ENCODE results near the gene SLC44A1.

Gene SLC44A1

DNA sequence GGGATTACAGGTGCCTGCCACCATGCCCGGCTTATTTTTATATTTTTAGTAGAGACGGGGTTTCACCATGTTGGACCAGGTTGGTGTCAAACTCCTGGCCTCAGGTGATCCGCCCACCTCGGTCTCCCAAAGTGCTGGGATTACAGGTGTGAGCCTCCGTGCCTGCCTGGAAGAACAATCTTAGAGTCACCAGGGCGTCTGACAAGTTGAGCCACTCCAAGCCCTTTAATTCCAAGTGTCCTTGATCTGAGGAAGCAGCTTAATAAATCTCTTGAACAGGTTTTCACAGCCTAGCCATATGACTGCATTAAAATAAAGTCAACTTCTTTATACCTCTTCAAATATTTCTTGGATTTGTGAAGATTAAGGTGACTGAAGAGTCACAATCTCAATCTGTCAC, 31.5 kb downstream of the SLC44A1 start:
- DNase-seq = no peak

DNA sequence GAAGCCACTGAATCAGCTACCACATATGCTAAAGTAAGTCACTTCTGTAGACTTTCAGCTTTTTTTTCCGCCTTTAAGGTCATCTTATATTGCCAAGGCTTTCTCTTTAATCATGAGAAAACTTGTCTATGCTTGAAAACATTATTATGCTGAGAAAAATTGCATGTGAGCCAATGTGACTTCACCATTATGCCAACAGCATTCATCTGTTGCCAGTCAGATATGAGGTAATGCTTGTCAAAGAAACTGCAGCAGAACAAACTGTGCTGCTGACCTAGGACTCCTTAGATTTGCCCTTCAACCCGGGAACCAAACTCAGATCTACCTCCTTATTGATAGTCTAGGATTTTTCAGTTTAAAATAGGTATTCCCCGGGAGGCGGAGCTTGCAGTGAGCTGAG, 34.3 kb downstream of the SLC44A1 start:
- no peak for DNase-seq

DNA sequence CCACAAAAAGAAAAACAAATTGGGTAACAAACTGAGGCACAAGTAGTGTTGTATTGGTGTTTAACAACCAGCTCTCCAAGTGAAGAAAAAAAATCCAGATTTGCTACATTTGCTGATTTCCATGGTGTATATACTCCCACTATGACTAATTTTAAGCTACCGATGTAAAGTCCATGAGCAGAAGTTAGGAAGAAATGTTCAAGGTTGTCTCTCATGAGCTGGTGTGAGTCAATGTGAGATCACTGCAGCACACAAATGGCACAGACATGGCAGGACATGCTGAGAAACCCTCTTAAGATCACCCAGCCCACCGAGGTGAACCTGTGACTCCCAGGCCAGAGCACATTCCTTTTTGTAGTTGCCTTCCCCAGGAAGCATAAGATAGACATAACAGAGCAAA, 36.2 kb downstream of the SLC44A1 start:
- DNase-seq = no peak

DNA sequence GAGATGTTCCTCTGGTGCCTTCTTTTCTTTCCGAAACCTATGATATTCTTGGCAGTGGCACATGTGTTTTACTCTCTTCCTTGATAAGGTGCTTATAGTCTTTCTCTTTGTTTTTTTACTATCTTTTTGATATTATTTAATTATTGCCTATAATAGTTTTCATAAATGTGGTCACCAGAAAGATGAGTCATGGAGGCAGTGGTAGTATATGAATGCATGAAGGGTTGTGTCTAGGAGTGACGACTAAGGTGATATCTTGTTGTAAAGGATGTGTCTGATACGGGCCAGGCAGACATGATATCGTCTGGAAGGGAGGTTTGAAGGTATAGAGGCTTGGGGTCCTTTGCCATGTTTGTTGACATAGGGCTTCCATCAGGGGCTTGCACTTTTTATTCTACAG, 36.8 kb downstream of the SLC44A1 start:
- DNase-seq = no peak

DNA sequence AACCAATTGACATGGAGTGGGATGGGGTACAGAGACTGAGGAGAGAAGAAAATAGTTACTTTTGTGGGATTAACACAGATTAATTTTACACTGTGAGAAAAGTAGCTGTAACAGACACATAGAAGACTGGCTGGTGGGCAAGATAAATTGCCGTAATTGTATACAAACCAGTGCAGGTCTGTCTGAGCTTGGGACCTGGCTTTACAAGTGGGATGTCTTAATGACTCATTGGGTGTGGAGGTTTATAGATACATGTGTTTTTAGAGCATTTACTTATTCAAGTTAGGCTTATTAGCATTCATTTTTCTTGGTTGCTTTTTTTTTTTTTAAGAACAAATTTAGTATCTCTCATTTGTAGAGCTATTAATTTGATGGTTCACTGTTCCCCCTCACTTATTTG, 37.5 kb downstream of the SLC44A1 start:
- DNase-seq = no peak

DNA sequence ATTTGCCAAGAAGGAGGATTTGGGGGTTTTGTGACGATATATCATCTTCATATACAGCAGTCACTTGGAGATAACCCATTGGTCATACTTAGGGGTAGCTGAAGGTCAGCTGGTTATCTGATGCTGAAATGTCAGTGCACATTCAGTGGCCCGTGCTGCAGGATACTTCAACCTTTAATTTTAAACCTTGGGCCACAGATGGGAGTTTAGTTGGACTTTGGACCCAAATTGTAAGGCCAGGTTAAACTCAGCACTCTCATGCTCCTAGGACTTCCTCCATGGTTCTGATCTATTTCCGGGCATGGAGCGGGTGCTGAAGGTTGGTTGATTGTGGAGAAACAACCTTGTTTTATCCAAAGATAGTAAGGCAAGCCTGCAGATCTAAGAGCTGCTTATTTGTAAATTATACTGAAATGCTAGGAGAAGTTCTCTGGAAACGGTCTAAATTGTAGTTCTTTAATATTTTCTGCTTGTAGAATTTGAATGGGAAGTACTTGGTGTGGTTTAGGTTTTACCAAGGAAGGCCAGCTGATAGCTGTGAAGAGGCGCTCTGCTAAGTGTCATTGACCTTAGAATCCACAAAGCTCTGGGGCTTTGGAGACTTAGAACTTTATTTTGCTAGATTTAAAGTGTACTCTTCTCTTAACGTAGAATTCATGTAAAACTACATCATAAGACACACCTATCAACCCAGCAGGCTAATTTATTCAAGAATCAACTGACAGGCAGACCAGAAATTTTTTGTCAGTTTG, 38.6 kb downstream of the SLC44A1 start:
- no peak for DNase-seq

DNA sequence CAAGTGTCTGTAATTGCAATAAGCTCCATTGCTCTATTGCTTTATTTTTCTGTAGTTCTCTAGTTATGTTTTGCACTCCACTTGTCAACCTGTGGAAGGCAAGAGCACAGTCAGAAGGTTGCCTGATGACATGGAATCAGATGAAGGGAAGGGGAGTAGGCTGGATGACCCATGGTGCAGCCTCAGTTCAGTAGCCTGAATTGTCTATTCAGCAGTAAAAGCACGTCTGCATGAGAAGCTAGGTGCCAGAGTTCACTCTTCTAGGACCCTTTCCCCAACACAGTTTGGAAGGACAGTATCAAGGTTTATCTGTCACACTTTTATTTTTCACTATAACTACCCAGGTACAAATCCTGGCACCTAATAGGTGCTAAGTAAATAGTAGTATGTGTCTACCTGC, 39.3 kb downstream of the SLC44A1 start:
- no peak for DNase-seq

DNA sequence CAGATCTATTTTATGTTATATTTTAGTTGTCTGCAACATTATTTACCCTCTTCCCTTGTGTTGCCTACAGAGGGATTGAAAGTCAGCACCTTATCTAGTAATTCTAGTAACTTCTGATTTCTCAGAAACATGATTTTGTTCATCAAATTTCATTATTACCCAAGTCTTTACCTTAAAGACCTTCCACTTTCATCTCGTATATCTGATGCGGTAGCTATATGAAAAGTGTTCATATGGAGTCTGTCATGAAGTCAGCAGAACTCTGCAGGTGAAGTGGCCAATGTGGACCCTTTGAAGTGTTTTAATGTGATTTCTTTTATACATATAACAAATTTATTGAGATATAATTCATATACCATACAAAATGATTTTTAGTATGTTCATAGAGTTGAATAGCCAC, 40.0 kb downstream of the SLC44A1 start:
- no peak for DNase-seq

DNA sequence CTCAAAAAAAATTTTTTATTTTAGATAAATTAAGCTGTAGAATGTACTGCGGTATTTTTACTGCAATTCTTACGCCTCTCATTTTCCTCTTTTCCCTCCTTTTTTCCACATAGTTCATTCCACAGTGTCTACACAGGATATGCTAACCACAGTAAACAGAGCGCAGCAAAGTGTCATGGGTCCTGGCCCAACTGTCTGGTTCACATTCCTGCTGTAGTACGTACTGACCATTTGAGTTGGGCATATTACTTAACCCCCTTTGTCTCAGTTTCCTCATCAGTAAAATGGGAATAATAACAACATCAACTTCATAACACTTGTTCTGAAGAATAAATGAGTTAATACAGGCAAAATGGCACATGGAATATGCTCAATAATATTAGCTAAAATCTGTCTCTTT, 41.6 kb downstream of the SLC44A1 start:
- no peak for DNase-seq

DNA sequence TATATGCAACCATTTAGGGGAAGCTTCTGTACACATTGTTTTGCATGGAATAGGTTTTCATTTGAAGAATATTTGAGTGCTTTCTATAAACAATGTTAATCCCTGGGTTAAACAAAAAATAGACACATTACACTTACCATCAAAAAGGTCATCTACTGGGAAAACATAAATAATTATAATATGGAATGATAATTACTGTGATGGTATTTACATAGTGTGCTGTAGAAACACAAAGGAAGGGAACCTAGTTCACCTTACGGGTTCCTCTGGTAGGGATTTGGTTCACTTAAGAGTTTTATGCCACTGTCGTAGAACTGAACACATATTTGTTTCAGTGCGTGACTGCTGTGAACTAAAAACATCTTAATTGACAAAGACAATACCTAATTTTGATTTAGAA, 44.9 kb downstream of the SLC44A1 start:
- DNase-seq = no peak

DNA sequence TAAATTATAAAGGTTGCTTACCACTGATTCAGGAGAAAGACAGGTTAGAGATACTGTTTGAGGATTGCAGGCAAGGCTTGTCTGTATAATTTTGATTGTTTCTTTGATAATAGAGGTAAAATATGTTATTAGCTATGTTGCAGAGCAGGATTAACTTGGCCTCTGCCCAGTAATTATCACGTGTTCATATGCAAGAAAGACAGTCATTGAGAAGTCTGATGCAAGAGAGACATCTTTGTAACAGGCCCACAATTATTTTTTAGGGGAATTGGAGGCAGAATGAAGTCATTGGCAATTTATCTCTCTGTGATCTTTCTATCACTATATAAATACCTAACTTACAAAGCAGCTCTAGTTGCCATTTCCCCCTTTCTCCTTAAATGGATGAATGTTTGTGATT, 46.0 kb downstream of the SLC44A1 start:
- DNase-seq = no peak

DNA sequence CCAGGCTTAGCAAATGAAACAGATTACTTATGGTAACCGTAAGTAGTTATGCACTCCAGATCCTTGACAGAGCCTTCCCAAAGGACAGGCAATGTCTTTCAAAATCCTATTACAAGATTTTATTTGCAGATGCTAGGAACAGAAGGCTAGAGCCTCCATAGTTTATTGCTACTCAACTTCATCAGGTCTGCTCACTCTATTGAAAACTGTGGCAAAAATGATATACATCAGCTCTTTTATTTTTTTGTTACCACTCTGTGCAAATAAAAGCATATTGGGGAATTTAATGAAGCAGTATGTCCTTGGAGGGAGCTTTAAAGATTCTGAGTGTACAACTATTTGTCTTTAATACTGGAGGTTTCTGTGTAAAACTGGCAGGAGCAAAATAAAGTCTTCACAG, 46.5 kb downstream of the SLC44A1 start:
- no peak for DNase-seq

DNA sequence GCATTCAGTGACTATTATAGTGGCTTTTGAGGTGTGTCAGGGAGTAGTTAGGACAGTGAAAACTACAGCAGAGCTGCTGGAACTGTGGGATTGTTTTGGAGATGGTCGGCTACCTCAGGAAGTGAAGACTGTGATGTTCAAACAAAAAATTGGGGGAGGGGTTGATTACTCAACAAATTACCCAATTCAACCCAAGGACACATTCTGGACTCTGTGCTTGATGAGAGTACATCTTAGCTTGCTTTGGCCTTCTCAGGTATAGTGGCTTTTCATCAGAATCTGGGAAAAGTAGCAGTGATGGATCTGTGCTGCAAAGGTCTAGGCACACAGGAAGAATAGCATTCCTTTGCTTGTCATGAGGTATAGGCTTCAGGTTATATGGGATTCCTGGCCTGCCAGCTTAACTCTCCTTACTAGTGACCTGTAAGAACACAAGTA, 47.0 kb downstream of the SLC44A1 start:
- no peak for DNase-seq

DNA sequence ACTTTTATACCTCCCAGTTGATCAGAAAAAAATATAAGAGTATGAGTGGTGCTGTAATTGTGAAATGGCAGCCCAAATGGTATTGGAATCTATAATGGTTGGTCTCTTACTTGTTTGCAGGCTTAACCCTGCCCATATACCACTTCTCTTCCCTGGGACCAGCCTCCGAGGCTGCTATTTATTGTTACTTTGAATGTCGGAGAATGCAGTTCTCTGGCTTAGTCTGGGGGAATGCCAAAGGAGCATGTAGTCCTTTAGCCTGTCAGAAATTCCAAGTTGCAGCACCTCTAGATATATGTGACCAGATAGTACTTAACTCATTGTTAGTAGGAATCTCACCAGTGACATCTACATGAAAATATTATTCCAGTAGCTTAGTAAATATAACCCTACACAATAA, 47.5 kb downstream of the SLC44A1 start:
- no peak for DNase-seq

DNA sequence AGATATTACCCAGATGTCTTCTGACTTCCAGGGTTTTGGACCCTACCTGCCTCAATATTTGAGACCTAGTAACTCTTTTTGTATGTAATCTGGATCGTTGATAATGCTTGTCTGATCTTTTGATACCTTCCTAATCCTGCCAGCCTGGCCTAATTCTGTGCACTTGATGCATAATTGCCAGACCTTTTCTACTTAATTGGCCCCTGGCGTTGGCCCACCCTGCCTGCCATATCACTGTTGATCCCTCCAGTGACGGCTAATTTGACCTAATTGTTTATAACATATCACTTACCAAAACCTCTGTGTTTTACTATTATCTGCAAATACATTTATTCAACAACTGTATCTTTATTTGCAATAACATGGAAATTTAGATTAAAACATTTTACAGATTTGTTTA, 49.0 kb downstream of the SLC44A1 start:
- no peak for DNase-seq

DNA sequence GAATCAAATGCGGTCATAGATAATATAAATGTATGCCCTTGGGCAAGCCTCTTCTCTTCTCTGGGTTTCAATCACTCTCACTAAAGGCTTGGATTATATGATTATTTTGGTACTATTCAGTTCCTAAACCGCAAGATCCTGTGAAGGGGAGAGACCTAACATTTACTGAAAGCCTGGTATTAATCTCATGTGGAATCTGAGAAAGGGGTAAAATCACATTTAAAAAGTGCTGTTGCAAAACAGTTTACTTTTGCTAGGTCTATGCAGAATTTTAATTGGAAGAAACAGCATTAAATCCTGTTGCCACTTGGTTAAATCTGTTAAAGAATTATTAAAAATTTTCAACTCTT, 50.7 kb downstream of the SLC44A1 start:
- no peak for DNase-seq

DNA sequence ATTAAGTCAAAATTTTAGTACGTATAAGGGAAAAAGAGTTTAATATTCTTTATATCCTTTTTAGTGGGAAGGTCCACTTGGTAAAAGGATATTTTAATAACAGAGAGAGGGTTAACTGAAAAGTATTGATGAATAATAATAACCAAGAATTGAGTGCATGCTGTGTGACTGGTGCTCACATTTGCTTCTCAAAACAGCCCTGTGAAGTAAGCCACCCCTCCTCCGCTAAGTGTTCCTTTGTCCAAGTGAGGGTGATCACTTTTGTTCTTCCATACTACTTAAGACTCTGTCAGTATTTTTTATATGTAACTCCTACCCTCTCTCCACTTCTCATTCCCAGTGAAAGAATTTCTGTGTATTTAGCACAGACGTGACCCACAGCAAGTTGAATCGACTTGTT, 51.5 kb downstream of the SLC44A1 start:
- no peak for DNase-seq

DNA sequence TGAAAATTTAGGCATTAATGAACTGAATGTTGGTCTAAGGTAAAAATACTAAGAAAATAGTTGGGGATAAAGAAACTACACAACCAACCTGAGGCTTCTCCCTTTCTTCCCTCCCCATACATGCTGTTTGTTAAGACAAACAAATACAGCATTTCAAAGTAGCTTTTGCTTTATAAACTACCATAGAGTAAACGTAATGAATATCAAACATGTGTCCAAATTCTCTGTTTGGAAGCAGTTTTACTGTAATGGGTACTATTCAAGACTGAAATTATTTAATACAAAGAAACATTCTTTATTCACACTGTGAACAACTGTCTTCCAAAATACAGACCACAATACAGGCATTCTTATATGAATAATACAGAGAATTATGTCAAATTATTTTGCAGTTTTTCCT, 52.0 kb downstream of the SLC44A1 start:
- no peak for DNase-seq

DNA sequence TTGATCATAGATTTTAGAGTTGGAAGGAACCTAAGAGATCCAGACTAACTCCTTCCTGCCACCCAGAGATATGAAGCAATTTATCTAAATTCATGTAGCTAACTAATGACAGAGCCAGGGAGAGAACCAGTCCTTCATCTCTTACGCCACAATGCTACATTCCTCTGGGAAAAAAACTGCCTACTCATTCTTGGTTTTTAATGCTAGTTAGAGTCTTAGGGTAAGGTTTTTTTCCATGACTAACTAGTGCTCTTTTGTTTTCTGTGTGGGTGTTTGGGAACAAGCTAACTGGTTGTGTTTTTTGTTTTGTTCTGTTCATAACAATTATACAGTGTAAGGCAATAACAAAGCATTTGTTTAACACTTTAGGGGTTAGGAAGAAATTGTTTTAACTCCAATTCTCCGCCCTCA, 52.4 kb downstream of the SLC44A1 start:
- no peak for DNase-seq

DNA sequence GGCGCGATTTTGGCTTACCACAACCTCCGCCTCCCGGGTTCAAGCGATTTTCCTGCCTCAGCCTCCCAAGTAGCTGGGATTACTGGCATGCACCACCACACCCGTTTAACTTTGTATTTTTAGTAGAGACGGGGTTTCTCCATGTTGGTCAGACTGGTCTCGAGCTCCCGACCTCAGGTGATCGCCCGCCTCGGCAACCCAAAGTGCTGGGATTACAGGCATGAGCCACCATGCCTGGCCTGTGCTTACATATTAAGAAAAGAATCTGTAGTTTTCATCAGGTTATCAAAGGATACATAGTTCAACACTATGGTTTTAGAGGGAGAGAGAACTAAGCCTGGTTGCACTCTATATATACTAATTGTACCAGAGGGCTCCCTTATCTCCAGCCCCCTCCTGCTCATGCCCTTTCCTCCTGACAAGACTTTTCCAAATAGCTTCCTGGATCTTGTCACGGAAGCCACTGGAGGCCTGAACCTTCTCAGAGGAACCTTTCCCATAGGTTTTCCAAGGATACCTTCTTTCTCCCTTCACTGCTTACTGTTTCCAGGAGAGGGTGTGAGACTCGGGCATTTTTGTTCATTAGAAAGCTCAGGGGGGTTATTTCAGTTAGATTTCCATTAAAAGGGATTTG, 53.1 kb downstream of the SLC44A1 start:
- DNase-seq = no peak

DNA sequence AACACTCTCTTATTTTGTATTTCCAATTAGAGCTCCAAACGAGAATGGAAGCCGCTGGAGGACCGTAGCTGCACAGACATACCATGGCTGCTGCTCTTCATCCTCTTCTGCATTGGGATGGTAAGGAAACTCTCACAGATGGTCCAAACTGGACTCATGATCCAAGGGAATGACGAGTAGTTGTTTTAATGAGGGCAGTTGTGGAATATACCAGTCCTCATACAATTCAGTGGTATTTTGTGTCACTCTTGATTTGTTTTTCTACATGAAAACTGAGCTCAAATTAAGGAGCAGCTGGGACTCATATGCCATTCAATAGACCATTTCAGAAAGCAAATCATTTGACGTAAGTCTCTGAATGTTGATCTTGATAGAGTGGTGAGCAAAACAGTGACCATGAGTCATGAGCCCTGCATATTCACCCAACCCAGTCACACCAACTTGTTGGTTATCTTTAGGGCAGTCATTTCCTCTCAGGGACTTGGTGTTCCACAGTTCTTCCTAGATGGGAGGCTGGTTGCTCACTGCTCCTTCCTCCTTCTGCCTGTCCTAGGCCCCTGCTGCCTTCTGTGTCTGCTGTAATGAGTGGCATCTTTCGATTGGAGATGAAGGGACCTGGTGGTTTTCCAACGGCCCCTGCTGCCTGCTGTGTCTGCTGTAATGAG, 54.9 kb downstream of the SLC44A1 start:
- DNase-seq = peak; percentile 49

DNA sequence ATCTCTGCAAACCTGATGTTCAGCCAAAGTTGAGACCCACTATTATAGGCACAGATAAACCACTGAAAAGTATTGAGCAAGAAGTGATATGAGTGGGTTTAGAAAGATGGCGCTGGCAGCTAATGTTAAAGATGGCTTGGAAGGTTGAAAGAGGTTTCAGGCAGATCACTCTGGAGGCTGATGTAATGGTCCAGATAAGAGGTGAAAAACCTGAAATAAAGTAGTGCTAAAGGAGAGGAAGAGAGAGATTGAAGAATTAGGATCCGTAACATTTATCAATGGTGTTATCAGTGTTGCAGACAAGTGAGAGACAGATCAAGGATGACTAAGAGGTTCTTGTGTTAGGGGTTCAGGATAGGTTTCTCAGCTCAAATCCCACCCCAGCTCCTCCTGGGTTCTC, 58.3 kb downstream of the SLC44A1 start:
- DNase-seq = no peak

DNA sequence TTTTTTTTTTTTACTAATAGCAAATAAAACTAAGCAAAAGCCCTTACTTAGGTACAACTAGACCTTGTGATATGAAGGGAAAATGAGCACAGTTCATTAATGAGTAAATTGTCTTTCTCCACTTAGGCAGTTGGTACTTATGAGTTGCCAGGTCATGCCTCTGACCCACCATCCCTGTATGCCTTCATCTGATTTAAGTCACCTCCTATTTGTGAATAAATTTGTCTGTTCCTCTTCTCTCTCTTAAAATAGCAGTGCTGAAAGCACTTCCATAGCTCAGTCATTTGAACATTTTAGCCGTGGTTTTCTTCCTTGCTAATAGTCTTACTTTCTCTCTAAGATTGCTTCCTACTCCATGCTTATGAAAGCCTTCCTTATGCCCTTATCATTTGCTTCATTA, 61.4 kb downstream of the SLC44A1 start:
- no peak for DNase-seq

DNA sequence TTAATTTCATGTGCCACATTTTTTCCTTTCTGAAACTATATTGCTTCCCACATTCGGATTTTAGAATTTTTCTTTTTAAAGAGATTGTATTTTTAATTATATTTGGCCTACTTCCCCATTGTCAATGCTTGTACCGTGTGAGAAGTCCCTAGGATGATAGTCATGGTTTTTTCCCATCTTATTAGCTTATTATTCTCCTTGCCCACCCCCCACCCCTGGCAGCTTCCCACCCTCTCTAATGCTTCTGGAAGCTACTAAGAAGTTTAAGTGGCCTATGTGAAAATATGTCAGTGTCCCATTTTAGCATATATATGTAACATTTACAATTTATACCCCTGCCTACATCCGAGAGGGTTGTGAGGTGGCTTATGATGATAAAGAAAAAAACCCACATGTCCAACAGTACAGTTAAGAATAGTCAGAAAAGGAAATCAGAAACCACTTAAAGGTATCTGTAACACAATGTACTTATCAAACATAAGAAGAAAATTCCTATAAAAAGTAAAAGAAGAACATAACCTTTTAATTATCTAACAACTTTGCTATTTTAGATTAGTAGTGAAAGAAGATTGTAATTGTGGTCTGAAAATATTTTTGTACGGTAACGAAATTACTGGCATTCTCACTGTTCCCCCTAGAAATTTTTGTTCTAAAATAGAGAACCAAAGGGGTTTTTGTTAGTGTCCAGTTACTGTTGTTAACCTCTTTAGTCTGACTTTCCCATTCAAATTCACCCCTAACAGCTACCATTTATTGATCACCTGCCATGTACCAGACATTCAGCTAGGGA, 62.1 kb downstream of the SLC44A1 start:
- DNase-seq = no peak

Measured in DMS53 (cell line).